Prostate gland (tissue), 2 donors: ENCODE measurements around the gene GRIA4. TPM values are rescaled to one million over a fixed set of nuclear protein-coding genes. Genes with fewer than 3 reads are reported as not detected.

ENCODE experiments used
- DNase-seq: peaks from one replicate; pipeline ENCODE4 v3.0.0-alpha.2; 2019; ENCODE audit warnings: low spot score
- H3K27ac ChIP-seq, 2 donors: fragments of 200-600 bp; sonication (generic); 2 replicates each; pipeline ENCODE4 v1.5.1; 2017 to 2019
- H3K27me3 ChIP-seq: fragments of 200-600 bp; sonication (generic); replicated peaks from 2 replicates; pipeline ENCODE4 v1.5.1; 2019; ENCODE audit not compliant: insufficient read depth
- H3K36me3 ChIP-seq, 2 donors: fragments of 200-600 bp; sonication (generic); 1 replicate in 1 of 2; 2 replicates in 1 of 2; pipeline versions ENCODE4 v1.5.1 to v1.8.1; 2017 to 2019
- H3K4me1 ChIP-seq: fragments of 200-600 bp; sonication (generic); replicated peaks from 2 replicates; pipeline ENCODE4 v1.5.1; 2019
- H3K4me3 ChIP-seq, 2 donors: fragments of 200-600 bp; sonication (generic); 2 replicates each; pipeline ENCODE4 v1.5.1; 2017 to 2019
- H3K9me3 ChIP-seq: fragments of 200-600 bp; sonication (generic); 2 replicates; pipeline ENCODE4 v1.5.1; 2017
- POLR2A ChIP-seq: fragments of 450-650 bp; IDR thresholded peaks from one replicate; pipeline ENCODE4 v1.6.1; 2016; ENCODE audit warnings: antibody characterized with exemption, mild to moderate bottlenecking
- POLR2AphosphoS5 ChIP-seq: sonication (generic); formaldehyde crosslinking; IDR thresholded peaks from one replicate; pipeline ENCODE4 v1.6.1; 2017; ENCODE audit warnings: antibody characterized with exemption
- WGBS: methylation state at CpG from one replicate; pipeline ENCODE4 v1.1.5; 2018; 5-methylcytosine and 5-hydroxymethylcytosine counted together
- intact Hi-C: fragments of 100-400 bp; cut with DNase I; formaldehyde crosslinking; loops from one replicate; pipeline ENCODE4 v1.14.2; 2022
- total RNA-seq, 2 donors: library from RNA; depleted of rRNA; stranded (reverse); fragments of >200 nt; gene quantifications; one replicate each; pipeline ENCODE4 v1.1.0, GENCODE V29; 2016
- TF ChIP-seq, protein P1 (sequence below), 4 experiments: fragments of 200-600 bp in 2 of 4; fragments of 450-650 bp in 2 of 4; sonication (generic) in 2 of 4; IDR thresholded peaks; 1 replicate in 3 of 4; 2 replicates in 1 of 4; pipeline ENCODE4 v1.5.1; 2016 to 2019; ENCODE audit warnings: antibody characterized with exemption in 4 of 4, mild to moderate bottlenecking in 2 of 4, moderate library complexity in 2 of 4

The GRIA4 gene
- total RNA-seq = not detected

DNA sequence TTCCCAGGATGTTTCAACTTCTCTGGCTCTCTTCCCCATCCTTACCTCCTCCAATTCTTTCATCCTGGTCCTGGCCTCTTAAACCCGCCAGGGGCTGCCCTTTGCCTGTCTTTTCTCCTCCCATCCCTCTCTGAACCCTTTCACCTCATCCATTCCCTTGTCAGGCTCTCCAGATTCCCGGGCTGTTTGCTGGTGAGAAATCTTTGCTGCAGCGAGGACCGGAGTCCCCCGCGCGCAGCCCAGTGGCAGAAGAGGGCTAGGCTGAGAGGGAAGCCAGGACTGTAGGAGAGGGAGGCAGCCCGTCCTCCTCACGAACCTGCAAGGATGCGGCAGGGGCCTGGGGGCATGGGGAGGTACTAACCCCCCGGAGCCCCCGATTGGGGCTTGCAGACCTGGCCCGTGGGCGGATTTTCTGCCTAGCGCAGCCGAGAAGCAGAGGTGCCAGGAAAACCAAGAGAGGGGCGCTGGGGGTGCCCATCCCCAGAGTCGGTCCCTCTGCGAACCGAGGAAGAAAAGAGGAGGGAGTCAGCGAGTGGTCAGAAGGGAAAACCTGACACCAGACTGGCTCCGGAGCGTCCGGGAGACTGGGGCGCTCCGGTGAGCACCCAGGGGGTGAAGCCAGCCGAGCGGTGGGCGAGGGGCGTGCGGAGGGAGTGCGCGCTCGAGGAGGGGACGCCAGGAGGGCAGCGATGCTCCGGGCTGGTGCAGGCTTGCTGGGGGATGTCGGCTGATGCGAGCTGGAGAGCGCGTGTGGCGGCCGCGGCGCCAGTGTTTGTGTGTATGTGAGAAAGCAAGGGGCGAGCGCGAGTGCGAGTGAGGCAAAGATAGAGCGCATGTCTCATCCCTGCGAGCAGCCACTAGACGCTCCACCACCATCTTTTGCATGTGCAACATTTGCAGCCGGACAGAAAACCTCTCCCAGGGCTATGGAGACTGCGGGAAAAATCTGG is at the start of gene GRIA4:
TSS of gene GRIA4 (plus strand) at position 242 of the 950 bp plus-strand sequence. CDS start 925 bp downstream, outside the sequence.
- TF ChIP-seq POLR2AphosphoS5 (no peak), POLR2A (no peak)
- TF ChIP-seq, protein P1, sequence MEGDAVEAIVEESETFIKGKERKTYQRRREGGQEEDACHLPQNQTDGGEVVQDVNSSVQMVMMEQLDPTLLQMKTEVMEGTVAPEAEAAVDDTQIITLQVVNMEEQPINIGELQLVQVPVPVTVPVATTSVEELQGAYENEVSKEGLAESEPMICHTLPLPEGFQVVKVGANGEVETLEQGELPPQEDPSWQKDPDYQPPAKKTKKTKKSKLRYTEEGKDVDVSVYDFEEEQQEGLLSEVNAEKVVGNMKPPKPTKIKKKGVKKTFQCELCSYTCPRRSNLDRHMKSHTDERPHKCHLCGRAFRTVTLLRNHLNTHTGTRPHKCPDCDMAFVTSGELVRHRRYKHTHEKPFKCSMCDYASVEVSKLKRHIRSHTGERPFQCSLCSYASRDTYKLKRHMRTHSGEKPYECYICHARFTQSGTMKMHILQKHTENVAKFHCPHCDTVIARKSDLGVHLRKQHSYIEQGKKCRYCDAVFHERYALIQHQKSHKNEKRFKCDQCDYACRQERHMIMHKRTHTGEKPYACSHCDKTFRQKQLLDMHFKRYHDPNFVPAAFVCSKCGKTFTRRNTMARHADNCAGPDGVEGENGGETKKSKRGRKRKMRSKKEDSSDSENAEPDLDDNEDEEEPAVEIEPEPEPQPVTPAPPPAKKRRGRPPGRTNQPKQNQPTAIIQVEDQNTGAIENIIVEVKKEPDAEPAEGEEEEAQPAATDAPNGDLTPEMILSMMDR (IDR thresholded peaks at IDR 0.05) = no peak
- Histone ChIP-seq H3K4me1 (no peaks in the 10 kb centered on the region), H3K27ac (no peak within 1 kb of the TSS), H3K4me3 (peak within 1 kb of the TSS in 1 of 2 donors; percentile 3), H3K27me3 (peaks cover 7% of the 10 kb centered on the region), H3K36me3 (no peaks in the 10 kb centered on the region), H3K9me3 (no peaks in the 10 kb centered on the region)
- intact Hi-C loops = no loop called here
- under 1% methylated on average over 50 of the region's 54 CpGs for WGBS
- DNase-seq = no peak

GRCh38 chr11:105573091-105573490 is 36.8 kb upstream of the GRIA4 start:
- Histone ChIP-seq H3K9me3 (no peaks in the 10 kb centered on the region), H3K36me3 (no peaks in the 10 kb centered on the region), H3K4me1 (no peaks in the 10 kb centered on the region), H3K4me3 (no peak overlapping the region), H3K27ac (no peak overlapping the region), H3K27me3 (no peaks in the 10 kb centered on the region)
- TF ChIP-seq POLR2AphosphoS5 = no peak
- TF ChIP-seq, protein P1 (IDR thresholded peaks at IDR 0.05) = no peak
- 72% methylated on average over 3 of the region's 3 CpGs for WGBS
- DNase-seq = no peak
- intact Hi-C loops = no loop called here

DNA sequence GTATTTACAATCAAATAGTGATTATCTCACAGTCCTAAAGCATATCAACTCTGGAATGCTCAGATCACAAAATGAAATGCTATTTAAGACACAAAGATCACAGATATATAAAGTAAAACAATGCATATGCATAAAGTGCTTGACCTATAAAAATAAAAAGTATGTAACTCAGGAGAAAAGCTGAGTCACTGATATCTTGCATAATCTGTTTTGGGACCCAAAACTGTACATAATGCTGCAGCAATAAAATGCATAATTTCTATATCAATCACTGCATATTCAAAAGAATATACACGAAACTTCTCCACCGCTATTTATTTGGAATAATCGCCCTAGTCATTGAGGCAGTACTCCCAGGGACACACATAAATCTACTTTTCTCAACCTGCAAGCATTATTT is 34.9 kb upstream of the GRIA4 start:
- Histone ChIP-seq H3K36me3 (no peaks in the 10 kb centered on the region), H3K4me1 (no peaks in the 10 kb centered on the region), H3K4me3 (no peak overlapping the region), H3K27ac (no peak overlapping the region), H3K9me3 (no peaks in the 10 kb centered on the region), H3K27me3 (no peaks in the 10 kb centered on the region)
- WGBS = 91% methylated on average over 3 of the region's 3 CpGs
- intact Hi-C loops = no loop called here
- TF ChIP-seq POLR2AphosphoS5 (no peak), POLR2A (no peak)
- TF ChIP-seq, protein P1 (IDR thresholded peaks at IDR 0.05) = no peak
- no peak for DNase-seq

GRCh38 chr11:105577641-105578040 is 32.2 kb upstream of the GRIA4 start:
- 72% methylated on average over 2 of the region's 2 CpGs for WGBS
- DNase-seq = no peak
- TF ChIP-seq POLR2A (no peak), POLR2AphosphoS5 (no peak)
- Histone ChIP-seq H3K27me3 (no peaks in the 10 kb centered on the region), H3K4me3 (no peak overlapping the region), H3K36me3 (no peaks in the 10 kb centered on the region), H3K9me3 (no peaks in the 10 kb centered on the region), H3K4me1 (no peaks in the 10 kb centered on the region), H3K27ac (no peak overlapping the region)
- intact Hi-C loops = no loop called here

- Histone ChIP-seq H3K9me3 (no peaks in the 10 kb centered on the region), H3K27me3 (no peaks in the 10 kb centered on the region), H3K27ac (no peak overlapping the region), H3K4me3 (no peak overlapping the region), H3K4me1 (no peaks in the 10 kb centered on the region), H3K36me3 (no peaks in the 10 kb centered on the region)
- WGBS = 72% methylated on average over 2 of the region's 2 CpGs
- DNase-seq = no peak
- TF ChIP-seq POLR2AphosphoS5 = no peak
- no peak for TF ChIP-seq POLR2A
- TF ChIP-seq, protein P1 (IDR thresholded peaks at IDR 0.05) = no peak
- intact Hi-C loops = no loop called here
Measured at GRCh38 chr11:105579111-105579510, 30.8 kb upstream of the GRIA4 start.
